ENCODE results near the gene LHX2. TPM values are rescaled to one million over a fixed set of nuclear protein-coding genes. Genes with fewer than 3 reads are reported as not detected.

LHX2 gene
- total and polyA plus RNA-seq, 9 donors, result 0.41 to 1.5 (median 0.68) TPM

DNA sequence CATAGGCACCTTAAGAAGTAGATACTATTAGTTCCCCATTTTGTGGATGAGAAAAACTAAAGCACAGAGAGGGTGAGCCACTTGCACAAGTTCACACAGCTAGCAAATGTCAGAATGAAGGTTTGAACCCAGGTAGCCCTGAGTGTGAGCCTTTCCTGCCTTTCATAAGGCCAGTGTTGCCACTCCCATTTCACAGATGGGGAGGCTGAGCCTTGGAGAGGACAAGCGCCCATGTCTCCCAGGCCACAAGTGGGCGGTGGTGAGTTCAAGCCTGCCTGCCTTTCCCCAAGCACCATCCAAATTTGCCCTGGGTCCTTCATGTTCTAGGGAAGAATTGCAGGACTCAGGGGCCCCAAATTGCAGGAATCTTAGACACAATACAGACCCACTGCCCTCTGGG is 50.6 kb downstream of the LHX2 start:
- Histone ChIP-seq H3K27ac (ENCODE audit: low read length) (no peak overlapping the region), H3K9me3 (replicated peaks; ENCODE audit: control insufficient read depth, low read depth, low read length) (no peaks in the 10 kb centered on the region), H3K36me3 (ENCODE audit: control insufficient read depth, insufficient read depth, low read length) (no peaks in the 10 kb centered on the region), H3K4me1 (ENCODE audit: control insufficient read depth, insufficient read depth, low read length) (no peaks in the 10 kb centered on the region), H3K4me3 (ENCODE audit: low read length) (no peak overlapping the region), H3K27me3 (ENCODE audit: control insufficient read depth, insufficient read depth, low read length) (no peaks in the 10 kb centered on the region)
- no peak for DNase-seq
- no CpG with 5 or more reads among the region's 2 CpGs for WGBS (ENCODE audit: insufficient coverage)

DNA sequence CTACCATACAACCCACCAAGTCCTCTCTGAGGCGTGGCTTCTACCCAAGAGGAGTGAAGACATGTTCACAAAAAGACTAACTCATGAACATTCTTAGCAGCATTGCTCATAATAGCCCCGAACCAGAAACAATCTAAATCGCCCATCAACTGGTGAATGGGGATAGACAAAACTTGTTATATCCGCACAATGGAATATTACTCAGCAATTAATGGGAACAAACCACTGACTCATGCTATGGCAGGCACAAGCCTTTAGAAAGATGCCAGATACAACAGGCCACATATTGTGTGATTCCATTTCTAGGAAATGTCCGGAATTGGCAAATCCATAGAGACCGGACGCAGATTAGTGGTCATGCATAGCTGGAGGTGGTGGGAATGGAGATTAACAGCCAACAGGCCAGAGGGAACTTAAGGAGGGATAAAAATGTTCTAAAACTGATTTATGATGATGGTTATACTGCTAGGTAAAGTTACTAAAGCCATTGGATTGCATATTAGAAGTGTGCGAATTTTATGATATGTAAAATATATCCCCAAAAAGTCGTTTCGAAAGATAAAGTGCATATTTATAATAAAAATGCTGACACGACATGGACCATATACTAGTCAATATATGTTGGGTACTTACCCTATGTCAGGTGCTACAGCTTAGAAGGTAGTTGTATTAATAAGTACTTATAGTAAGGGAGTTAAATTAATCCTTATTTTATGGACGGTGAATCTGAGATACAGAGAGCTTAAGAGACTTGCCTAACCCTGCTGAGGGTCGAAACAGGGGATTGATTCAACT is 55.4 kb downstream of the LHX2 start:
- Histone ChIP-seq H3K9me3 (replicated peaks; ENCODE audit: control insufficient read depth, low read depth, low read length) (no peaks in the 10 kb centered on the region), H3K27ac (ENCODE audit: low read length) (no peak overlapping the region), H3K4me1 (ENCODE audit: control insufficient read depth, insufficient read depth, low read length) (no peaks in the 10 kb centered on the region), H3K27me3 (ENCODE audit: control insufficient read depth, insufficient read depth, low read length) (no peaks in the 10 kb centered on the region), H3K4me3 (ENCODE audit: low read length) (no peak overlapping the region), H3K36me3 (ENCODE audit: control insufficient read depth, insufficient read depth, low read length) (no peaks in the 10 kb centered on the region)
- DNase-seq, result no peak
- WGBS (ENCODE audit: insufficient coverage), result 84% methylated on average over 6 of the region's 13 CpGs

DNA sequence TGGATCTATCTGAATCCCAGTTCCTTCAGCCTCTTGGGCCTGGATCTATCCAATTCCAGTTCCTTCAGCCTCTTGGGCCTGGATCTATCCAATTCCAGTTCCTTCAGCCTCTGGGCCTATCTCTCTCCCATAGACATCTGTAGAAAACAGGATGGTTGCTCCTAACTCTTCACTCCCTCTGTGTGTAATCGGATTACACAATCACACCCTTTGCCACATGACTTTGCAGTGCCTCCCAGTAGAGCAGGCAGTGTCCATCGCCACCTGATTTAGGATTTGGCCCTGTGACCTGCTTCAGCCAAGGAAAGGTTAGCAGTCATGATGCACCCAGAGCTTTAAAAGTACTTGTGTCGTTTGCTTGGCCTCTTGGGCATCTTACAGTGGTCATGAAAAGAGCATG is 56.7 kb downstream of the LHX2 start:
- Histone ChIP-seq H3K4me1 (ENCODE audit: control insufficient read depth, insufficient read depth, low read length) (no peaks in the 10 kb centered on the region), H3K27me3 (ENCODE audit: control insufficient read depth, insufficient read depth, low read length) (peaks cover 4% of the 10 kb centered on the region), H3K36me3 (ENCODE audit: control insufficient read depth, insufficient read depth, low read length) (no peaks in the 10 kb centered on the region), H3K9me3 (replicated peaks; ENCODE audit: control insufficient read depth, low read depth, low read length) (no peaks in the 10 kb centered on the region), H3K4me3 (ENCODE audit: low read length) (no peak overlapping the region), H3K27ac (ENCODE audit: low read length) (no peak overlapping the region)
- 84% methylated on average over 3 of the region's 3 CpGs for WGBS (ENCODE audit: insufficient coverage)
- DNase-seq, result no peak

DNA sequence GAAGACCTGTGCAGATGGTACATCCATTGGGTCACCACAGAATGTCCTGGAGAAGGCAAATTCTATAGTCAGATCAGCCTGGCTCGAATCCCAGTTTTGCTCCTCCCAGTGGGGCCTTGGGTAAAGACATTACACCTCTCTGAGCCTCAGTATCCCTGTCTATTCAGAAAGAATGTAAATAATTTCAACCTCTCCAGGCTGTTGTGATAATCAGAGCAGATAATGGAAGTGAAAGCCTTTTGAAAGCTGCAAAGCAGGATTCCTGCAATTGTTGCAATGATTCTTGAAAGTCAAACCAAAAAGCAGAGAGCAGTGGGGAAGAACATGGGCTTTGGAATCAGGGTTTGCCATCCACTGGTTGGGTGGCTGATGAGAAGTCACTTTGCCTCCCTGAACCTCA is 63.2 kb downstream of the LHX2 start:
- DNase-seq, result no peak
- H3K27me3 ChIP-seq (ENCODE audit: control insufficient read depth, insufficient read depth, low read length), result peaks cover 6% of the 10 kb centered on the region

DNA sequence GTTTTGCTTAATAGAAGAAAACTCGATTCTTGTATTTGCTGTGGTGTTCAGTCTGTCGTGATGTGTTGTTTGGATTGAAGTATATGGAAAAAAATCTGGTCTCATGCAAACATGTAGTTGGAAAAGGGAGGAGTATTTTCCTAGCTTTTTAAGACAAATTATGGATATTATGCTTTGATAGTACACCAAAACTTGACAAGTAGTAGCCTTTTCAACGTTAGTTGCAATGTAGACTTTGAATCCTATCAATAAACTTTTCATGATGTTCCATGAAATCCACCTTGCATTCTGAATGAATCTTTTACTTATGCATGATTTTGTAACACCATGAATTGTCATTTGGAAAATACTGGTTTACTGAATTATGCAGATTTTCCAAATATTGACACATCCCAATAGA is 64.2 kb downstream of the LHX2 start:
- Histone ChIP-seq H3K4me3 (ENCODE audit: low read length) (no peak overlapping the region), H3K27ac (ENCODE audit: low read length) (no peak overlapping the region), H3K27me3 (ENCODE audit: control insufficient read depth, insufficient read depth, low read length) (peaks cover 6% of the 10 kb centered on the region), H3K9me3 (replicated peaks; ENCODE audit: control insufficient read depth, low read depth, low read length) (no peaks in the 10 kb centered on the region), H3K36me3 (ENCODE audit: control insufficient read depth, insufficient read depth, low read length) (no peaks in the 10 kb centered on the region), H3K4me1 (ENCODE audit: control insufficient read depth, insufficient read depth, low read length) (peaks cover 21% of the 10 kb centered on the region)
- no peak for DNase-seq
- no CpG with 5 or more reads among the region's 3 CpGs for WGBS (ENCODE audit: insufficient coverage)

More for the DNA sequence above, 63.2 kb downstream of the LHX2 start:
- no CpG with 5 or more reads among the region's 1 CpG for WGBS (ENCODE audit: insufficient coverage)
- H3K9me3 ChIP-seq (replicated peaks; ENCODE audit: control insufficient read depth, low read depth, low read length), result no peaks in the 10 kb centered on the region
- H3K27ac ChIP-seq (ENCODE audit: low read length), result no peak overlapping the region
- H3K4me1 ChIP-seq (ENCODE audit: control insufficient read depth, insufficient read depth, low read length), result peaks cover 18% of the 10 kb centered on the region
- no peak overlapping the region for H3K4me3 ChIP-seq (ENCODE audit: low read length)
- no peaks in the 10 kb centered on the region for H3K36me3 ChIP-seq (ENCODE audit: control insufficient read depth, insufficient read depth, low read length)

DNA sequence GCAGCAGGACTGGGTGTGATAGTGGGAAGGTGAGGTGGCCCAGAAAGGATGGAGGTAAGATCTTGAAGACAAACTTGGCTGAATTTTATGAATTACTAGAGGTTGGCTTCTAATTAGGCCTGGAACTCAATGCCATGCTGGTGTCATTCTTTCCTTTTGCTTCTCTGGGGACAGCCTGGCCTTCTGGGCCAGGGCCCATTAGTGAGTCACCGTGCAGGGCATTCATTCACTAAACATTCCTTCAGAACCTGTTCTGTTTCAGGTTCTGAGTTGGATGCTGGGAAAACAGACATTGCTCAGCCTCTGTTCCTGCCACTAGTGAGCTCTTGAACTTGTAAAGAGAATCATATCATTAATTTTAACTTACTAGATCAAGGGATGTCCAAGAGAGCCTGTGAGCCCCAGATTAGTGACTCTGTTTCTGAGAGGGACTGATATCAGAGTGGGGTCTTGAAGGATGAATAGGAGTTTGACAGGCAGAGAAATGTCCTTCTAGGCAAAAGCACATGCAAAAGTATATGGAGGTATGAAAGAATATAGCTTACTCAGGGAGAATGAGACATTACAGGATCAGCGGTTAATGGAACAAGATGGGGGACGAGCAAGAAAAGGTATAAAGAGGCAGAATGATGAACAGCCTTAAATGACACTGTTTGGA is 66.5 kb downstream of the LHX2 start:
- Histone ChIP-seq H3K36me3 (ENCODE audit: control insufficient read depth, insufficient read depth, low read length) (no peaks in the 10 kb centered on the region), H3K27me3 (ENCODE audit: control insufficient read depth, insufficient read depth, low read length) (peaks cover 4% of the 10 kb centered on the region), H3K4me1 (ENCODE audit: control insufficient read depth, insufficient read depth, low read length) (peaks cover 21% of the 10 kb centered on the region), H3K4me3 (ENCODE audit: low read length) (no peak overlapping the region), H3K9me3 (replicated peaks; ENCODE audit: control insufficient read depth, low read depth, low read length) (peaks cover 2% of the 10 kb centered on the region), H3K27ac (ENCODE audit: low read length) (peak overlapping the region; percentile 92)
- WGBS (ENCODE audit: insufficient coverage), result 84% methylated on average over 2 of the region's 3 CpGs
- no peak for DNase-seq

DNA sequence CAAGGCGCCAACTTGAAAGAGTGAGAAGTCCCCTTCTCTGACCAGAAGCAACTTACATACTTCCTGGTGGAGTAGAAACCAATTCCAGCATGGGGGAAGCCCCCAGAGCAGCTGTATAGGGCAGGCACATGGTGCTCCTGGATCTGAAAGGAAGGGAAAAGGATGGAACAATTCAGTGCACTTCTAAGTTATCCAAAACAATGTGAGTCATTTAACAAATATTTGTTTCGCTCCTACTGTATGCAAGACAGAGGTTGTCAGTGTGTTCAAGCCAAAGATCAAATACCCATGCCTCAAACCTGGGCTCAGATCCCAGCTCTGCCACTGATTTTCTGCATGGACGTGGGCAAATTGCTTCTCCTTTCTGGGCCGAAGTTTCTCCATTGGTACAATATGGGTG is 67.1 kb downstream of the LHX2 start:
- peaks cover 1% of the 10 kb centered on the region for H3K27me3 ChIP-seq (ENCODE audit: control insufficient read depth, insufficient read depth, low read length)
- WGBS (ENCODE audit: insufficient coverage), result 58% methylated on average over 2 of the region's 4 CpGs
- peaks cover 2% of the 10 kb centered on the region for H3K9me3 ChIP-seq (replicated peaks; ENCODE audit: control insufficient read depth, low read depth, low read length)
- H3K27ac ChIP-seq (ENCODE audit: low read length), result peak overlapping the region; percentile 92
- peak; percentile 80 for DNase-seq
- H3K4me1 ChIP-seq (ENCODE audit: control insufficient read depth, insufficient read depth, low read length), result peaks cover 21% of the 10 kb centered on the region
- no peak overlapping the region for H3K4me3 ChIP-seq (ENCODE audit: low read length)
- H3K36me3 ChIP-seq (ENCODE audit: control insufficient read depth, insufficient read depth, low read length), result no peaks in the 10 kb centered on the region

DNA sequence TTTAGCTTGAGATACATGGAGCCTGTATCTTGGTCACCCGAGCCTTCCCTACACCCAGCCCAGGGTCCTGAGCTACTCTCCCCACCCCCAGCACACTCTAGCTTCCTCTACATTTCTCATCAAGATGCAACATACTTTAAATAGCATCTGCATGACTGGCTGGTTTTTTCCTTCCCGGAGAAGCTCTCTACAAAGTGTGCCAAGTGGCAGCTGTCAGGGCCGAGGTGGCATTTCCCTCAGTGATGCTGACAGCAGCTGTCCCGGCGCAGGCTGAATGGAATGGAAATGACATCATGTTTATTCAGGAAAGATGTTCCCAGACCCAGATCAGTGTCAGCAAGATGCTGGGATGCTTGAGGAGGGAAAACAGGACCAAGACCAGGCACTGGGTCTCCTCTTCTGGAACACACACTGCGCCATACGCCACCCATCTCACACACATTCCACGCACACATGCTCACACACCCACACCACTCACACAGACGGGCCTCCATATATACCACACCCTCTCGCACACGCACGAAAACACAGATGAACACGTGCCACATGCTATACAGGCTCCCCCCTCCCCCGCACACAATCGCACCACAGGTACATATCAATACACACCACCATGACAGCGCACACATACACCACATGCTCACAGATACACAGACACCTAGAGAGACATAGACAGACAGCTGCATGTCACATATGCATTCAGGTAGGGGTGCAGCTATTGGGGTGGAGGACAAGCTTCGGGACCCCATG is 67.8 kb downstream of the LHX2 start:
- WGBS (ENCODE audit: insufficient coverage), result 57% methylated on average over 13 of the region's 17 CpGs
- H3K4me3 ChIP-seq (ENCODE audit: low read length), result no peak overlapping the region
- H3K36me3 ChIP-seq (ENCODE audit: control insufficient read depth, insufficient read depth, low read length), result no peaks in the 10 kb centered on the region
- H3K9me3 ChIP-seq (replicated peaks; ENCODE audit: control insufficient read depth, low read depth, low read length), result peaks cover 2% of the 10 kb centered on the region
- peak; percentile 93 for DNase-seq
- H3K27ac ChIP-seq (ENCODE audit: low read length), result peak overlapping the region; percentile 92
- no peaks in the 10 kb centered on the region for H3K27me3 ChIP-seq (ENCODE audit: control insufficient read depth, insufficient read depth, low read length)
- peaks cover 21% of the 10 kb centered on the region for H3K4me1 ChIP-seq (ENCODE audit: control insufficient read depth, insufficient read depth, low read length)

DNA sequence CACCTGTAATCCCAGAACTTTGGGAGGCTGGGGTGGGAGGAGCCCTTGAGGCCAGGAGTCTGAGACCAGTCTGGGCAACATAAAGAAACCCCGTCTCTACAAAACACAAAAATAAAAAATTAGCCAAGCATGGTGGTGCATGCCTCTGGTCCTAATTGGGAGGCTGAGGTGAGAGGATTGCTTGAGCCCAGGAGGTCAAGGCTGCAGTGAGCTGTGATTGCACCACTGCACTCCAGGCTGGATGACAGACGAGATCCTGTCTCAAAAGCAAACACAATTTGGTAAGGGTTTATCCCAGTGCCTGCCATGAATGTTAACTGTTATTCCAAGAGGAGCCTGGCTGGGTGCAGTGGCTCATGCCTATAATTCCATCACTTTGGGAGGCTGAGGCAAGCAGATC is 71.1 kb downstream of the LHX2 start:
- DNase-seq, result no peak
- no peak overlapping the region for H3K4me3 ChIP-seq (ENCODE audit: low read length)
- 50% methylated on average over 1 of the region's 2 CpGs for WGBS (ENCODE audit: insufficient coverage)

More for the DNA sequence above, 71.1 kb downstream of the LHX2 start:
- Histone ChIP-seq H3K27ac (ENCODE audit: low read length) (no peak overlapping the region), H3K27me3 (ENCODE audit: control insufficient read depth, insufficient read depth, low read length) (no peaks in the 10 kb centered on the region), H3K9me3 (replicated peaks; ENCODE audit: control insufficient read depth, low read depth, low read length) (peaks cover 11% of the 10 kb centered on the region), H3K4me1 (ENCODE audit: control insufficient read depth, insufficient read depth, low read length) (peaks cover 21% of the 10 kb centered on the region), H3K36me3 (ENCODE audit: control insufficient read depth, insufficient read depth, low read length) (no peaks in the 10 kb centered on the region)

Measured in muscle of leg (tissue), 11 donors.